VCaP (cell line): ENCODE data around the gene ACKR2.

Experiments
- H3K27ac ChIP-seq: fragments of 450-650 bp; 2 replicates; pipeline ENCODE4 v1.5.1; 2017
- TF ChIP-seq, protein P1 (sequence below): fragments of 450-650 bp; conservative IDR thresholded peaks from 2 replicates; pipeline ENCODE4 v1.5.1; 2017; ENCODE audit warnings: mild to moderate bottlenecking, moderate library complexity

The ACKR2 gene

DNA sequence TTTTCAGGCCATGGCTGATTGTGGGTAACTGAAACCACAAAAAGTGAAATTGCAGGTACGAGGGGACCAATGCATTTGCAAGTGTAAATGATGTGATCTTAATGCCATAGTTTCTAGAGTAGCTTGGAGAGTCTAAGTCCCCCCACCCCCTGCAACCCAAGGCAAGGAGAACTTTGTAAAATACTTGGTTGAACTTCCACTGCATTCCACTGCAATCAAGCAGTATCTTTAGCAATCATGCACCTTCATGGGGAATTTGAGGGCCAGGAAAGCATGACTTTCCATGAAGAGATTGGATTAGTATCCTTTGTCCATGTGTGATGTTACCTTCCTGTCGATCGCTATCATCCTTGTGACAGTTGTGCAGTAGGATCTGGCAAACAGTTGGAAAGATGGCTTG is 77.8 kb downstream of the ACKR2 start:
- H3K27ac ChIP-seq: no peak overlapping the region
- TF ChIP-seq, protein P1, sequence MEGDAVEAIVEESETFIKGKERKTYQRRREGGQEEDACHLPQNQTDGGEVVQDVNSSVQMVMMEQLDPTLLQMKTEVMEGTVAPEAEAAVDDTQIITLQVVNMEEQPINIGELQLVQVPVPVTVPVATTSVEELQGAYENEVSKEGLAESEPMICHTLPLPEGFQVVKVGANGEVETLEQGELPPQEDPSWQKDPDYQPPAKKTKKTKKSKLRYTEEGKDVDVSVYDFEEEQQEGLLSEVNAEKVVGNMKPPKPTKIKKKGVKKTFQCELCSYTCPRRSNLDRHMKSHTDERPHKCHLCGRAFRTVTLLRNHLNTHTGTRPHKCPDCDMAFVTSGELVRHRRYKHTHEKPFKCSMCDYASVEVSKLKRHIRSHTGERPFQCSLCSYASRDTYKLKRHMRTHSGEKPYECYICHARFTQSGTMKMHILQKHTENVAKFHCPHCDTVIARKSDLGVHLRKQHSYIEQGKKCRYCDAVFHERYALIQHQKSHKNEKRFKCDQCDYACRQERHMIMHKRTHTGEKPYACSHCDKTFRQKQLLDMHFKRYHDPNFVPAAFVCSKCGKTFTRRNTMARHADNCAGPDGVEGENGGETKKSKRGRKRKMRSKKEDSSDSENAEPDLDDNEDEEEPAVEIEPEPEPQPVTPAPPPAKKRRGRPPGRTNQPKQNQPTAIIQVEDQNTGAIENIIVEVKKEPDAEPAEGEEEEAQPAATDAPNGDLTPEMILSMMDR: no peak

DNA sequence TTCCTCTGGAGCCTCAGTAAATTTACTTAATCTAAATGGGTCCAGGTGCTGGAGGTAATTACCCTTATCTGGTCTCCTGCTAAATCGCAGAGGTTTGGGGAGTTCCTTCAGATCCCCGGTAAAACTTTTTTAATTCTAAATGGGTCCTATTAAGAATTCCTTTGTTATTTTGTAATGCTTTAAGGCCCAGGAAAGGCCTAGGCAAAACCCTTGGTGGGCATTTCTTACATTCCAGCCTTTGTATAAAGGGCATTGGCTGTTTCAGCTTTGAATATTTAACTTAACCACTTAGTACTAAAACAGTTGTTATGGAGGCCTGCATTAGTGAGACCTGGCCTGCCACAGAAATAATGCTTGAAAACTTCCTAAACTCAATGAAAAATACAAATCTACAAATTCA is 81.8 kb downstream of the ACKR2 start:
- TF ChIP-seq, protein P1: no peak
- no peak overlapping the region for H3K27ac ChIP-seq

DNA sequence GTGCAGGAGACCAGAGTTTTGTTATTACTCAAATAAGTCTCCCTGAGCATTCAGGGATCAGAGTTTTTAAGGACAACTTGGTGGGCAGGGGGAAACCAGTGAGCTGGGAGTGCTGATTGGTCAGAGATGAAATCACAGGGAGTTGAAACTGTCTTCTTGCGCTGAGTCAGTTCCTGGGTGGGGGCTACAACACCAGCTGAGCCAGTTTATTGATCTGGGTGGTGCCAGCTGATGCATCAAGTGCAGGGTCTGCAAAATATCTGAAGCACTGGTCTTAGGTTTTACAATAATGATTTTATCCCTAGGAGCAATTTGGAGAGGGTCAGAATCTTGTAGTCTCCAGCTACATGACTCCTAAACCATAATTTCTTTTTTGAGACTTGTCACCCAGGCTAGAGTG is 82.9 kb downstream of the ACKR2 start:
- TF ChIP-seq, protein P1: no peak
- H3K27ac ChIP-seq: no peak overlapping the region

DNA sequence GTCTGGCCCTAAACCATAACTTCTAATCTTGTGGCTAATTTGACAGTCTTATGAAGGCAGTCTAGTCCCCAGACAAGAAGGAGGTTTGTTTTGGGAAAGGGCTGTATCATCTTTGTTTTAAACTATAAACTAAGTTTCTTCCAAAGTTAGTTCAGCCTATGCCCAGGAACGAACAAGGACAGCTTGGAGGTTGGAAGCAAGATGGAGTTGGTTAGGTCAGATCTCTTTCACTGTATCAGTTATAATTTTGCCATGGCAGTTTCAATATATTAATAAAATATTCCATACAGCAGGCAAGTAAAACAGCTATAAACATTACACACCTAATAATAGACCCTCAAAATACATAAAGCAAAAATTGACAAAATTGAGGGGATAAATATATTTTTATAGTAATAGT is 83.6 kb downstream of the ACKR2 start:
- H3K27ac ChIP-seq: no peak overlapping the region
- TF ChIP-seq, protein P1: no peak

DNA sequence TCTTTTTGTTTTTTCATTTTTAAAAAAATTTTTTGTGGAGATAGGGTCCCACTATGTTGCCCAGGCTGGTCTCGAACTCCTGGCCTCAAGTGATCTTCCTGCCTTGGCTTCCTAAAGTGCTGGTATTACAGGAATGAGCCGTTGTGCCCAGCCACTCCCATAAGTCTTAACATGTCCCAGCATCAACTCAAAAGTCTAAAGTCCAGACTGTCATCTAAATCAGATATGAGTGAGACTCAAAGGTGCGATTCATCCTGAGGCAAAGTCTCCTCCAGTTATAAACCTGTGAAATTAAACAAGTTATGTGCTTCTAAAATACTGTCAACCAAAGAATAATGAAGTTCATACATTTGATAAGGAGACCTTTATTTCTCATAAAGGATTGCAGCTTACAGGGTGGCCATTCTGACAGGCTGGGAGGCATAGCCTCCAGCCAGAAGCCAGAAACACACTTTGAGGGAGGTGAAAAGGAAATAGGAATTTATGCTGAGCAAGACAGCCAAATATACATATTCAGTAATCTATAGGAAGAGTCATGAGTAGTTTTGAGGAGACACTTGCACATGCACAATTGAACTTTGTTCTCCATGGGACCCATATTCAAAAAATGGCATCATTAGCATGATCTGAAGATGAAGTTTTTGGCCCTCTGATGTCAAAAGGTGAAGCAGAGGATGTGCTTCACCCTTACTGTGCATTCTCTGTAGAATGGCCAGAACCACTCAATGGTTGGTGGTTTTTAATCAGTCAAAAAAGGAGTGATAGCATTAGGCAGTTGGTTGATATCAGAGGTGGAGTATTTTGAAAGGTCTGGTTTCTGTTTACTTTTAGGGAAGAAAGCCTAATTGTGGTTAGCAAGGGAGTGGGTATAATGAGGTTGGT is 85.7 kb downstream of the ACKR2 start:
- no peak overlapping the region for H3K27ac ChIP-seq
- TF ChIP-seq, protein P1: no peak

DNA sequence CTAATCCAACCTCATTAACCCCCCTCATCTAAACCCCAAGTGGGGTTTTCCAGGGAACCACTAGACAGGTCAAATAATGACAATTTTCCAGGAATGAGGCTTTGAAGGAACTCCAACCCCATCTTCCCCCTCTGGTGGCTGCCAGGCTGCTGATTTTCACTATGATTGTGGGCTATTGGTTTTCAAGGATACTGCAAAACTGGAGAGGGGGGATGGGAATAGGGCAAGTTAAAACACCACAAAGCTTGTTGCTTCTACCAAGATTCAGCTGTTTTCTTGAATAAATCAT is 86.3 kb downstream of the ACKR2 start:
- H3K27ac ChIP-seq: no peak overlapping the region
- TF ChIP-seq, protein P1: no peak

DNA sequence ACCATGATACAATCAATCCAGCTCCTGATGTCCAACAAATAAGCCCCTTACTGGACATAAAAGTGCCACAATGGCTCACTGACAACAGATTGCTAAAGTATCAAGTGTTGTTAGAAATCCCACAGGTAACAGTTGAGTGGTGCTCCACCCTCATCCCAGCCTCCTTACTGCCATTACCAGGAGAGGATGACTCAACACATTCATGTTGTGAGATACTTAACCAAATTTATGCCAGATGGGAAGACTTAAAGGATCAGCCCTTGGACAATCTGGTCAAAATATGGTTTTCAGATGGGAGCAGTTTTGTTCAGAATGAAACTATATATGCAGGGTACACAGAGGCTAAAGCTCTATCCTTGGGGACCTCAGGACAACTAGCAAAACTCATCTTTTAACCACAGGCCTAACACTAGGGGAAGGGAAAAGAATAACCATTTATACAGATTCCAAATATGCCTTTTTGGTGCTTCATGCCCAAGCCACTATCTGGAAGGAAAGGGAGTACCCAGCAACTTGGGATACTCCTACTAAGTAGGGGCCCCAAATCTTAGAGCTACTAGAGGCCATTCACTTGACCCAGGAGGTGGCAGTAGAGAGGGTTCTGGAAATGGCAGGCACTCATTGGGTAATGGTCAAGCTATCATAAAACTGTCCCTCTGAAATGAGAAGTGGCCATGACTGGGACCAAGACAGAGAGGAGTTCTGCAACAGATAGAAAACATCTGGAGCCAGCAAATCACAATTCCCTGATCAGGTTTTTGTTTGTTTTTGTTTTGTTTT is 89.8 kb downstream of the ACKR2 start:
- TF ChIP-seq, protein P1: no peak
- H3K27ac ChIP-seq: no peak overlapping the region
